GM21786 (cell line): Measurements from ENCODE around the gene NDUFAF2.
"Not testable (repeated sequence)": the region's sequence is repeated elsewhere in the genome, so short reads cannot be mapped to it uniquely, and the experiment has no call there.

Experiments used
- ATAC-seq: cut with Tn5 transposase; IDR thresholded peaks from one replicate; pipeline ENCODE4 v1.9.1; 2021; ENCODE audit not compliant: unreplicated experiment

NDUFAF2 gene

GRCh38 chr5:61168951-61169350, 223.9 kb downstream of the NDUFAF2 start:
- no peak for ATAC-seq

- ATAC-seq, result no peak
Observed at GRCh38 chr5:61171479-61171878, 226.5 kb downstream of the NDUFAF2 start.

GRCh38 chr5:61176631-61177030, 231.6 kb downstream of the NDUFAF2 start:
- ATAC-seq, result no peak

GRCh38 chr5:61177070-61177469, 232.1 kb downstream of the NDUFAF2 start:
- ATAC-seq, result no peak

DNA sequence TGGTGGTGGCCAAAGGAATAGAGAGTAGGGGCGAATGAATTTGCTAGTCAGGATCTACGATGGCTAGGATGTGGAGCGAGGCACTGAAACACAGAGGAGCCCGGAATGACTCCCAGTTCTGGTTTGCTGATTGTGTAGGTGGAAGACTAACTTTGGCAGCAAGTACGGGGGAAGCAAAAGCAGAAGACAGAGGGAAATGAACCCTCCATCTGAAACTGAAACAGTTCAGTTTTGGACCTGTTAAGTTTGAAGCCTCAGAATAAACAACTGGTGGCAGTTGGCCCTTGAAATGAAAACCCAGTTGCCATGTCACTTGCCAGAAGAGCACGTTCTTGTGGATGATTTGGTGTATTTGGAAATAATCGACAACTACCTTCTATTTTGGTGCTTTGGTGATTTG, 232.7 kb downstream of the NDUFAF2 start:
- peak; percentile 86 for ATAC-seq

- no peak for ATAC-seq
Observed at GRCh38 chr5:61178702-61179101, 233.7 kb downstream of the NDUFAF2 start.

- no peak for ATAC-seq
Observed at GRCh38 chr5:61180886-61181285, 235.9 kb downstream of the NDUFAF2 start.

- no peak for ATAC-seq
Observed at GRCh38 chr5:61182449-61182848, 237.4 kb downstream of the NDUFAF2 start.

- ATAC-seq, result no peak
Observed at GRCh38 chr5:61183538-61183937, 238.5 kb downstream of the NDUFAF2 start.

DNA sequence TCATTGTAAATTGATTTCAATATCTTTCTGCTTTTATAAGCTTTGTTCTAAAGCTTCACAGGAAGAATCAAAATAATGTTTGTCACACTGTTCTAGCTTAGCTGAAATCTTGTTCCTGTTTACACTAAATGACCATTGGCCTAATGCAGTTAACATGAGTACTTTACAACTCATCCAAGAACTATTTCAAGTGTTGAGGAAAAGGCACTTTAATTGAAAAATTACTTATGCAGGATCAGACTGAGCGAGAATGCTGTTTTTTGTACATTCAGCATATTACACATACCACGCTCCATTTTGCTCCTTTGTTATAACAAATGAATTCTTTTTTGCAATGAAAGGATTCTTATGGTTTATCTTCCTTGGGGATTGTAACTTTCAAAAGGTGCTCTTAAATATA, 239.7 kb downstream of the NDUFAF2 start:
- no peak for ATAC-seq

DNA sequence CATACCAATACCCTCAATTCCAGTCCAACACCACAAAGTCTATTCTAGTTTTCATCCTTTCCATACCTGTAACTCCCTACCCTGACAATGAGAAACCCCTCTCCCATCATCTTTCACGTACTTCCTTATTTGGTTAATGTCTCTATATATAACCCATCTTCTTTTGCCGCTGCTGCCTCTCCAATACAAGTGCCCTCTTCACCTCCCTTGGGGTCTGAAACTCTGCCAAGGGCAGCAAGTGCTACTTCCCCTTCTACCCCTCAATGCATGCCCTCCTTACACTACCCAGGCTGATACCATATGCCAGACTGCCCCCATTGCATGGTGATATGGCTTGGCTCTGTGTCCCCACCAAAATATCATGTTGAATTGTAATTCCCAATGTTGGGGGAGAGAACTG, 241.6 kb downstream of the NDUFAF2 start:
- ATAC-seq, result no peak

DNA sequence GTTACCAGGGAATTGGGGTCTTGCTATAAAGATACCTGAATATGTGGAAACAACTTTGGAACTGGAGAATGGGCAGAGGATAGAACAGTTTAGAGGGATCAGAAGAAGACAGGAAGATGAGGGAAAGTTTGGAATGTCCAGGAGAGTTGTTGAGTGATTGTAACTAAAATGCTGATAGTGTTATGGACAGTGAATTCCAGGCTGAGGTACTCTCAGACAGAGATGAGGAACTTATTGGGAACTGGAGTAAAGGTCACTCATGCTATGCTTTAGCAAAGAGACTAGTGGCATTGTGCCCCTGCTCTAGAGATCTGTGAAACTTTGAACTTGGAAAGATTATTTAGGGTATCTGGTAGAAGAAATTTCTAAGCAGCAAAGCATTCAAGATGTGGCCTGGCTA, 242.3 kb downstream of the NDUFAF2 start:
- not testable (repeated sequence) for ATAC-seq

- ATAC-seq, result not testable (repeated sequence)
Observed at GRCh38 chr5:61187826-61188225, 242.8 kb downstream of the NDUFAF2 start.

GRCh38 chr5:61198606-61199005, 253.6 kb downstream of the NDUFAF2 start:
- ATAC-seq, result no peak

GRCh38 chr5:61200582-61201155, 255.7 kb downstream of the NDUFAF2 start:
- peak; percentile 77 for ATAC-seq

- no peak for ATAC-seq
Observed at GRCh38 chr5:61202213-61202612, 257.2 kb downstream of the NDUFAF2 start.
